Cardiac atrium fibroblast (primary cell): Measurements from ENCODE around the gene SIK1. TPM values are rescaled to one million over a fixed set of nuclear protein-coding genes. Genes with fewer than 3 reads are reported as not detected.

Source experiments
- total RNA-seq: library from RNA; depleted of rRNA; stranded (reverse); fragments of >200 nt; gene quantifications from 2 replicates; pipeline ENCODE4 v1.2.3, GENCODE V29; 2015

The SIK1 gene
- total RNA-seq: 1.5 and 15.0 TPM in 2 replicates

DNA sequence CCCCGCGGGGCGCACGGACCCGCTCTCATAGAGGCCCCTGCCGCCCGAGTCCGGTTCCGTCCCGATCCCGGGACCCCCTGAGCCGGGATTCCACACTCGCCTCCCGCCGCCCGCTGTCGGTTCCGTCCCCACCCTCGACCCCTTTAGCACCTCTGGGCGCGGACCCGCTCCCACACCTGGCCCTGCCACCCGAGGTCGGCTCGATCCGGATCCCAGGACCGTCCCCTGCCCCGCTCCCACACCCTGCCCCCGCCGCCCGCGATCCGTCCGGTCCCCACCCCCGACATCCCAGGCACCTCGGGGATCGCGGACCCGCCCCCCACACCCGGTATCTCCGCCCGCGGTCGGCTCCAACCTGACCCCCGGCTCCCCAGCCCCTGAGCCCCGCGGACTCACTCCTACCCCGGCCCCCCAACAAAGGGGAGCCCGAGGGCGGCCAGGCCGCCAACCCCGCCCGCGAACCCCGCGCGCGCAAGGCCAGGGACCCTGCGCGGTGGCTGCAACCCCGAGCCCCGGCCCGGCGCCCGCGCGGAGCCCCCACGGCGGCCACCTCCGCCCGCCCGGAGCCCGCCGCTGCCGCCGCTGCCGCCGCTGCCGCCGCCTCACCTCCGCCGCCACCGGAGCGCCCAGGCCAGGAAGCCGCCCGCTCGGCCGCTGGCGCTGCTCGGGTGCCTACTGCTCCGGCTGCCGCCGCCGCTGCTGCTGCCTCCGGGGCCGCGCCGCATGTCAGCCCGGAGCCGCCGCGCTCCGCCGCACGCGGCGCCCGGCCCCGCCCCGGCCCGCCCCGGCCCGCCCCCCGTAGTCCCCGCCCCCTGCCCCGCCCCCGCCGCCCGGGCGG is at the start of gene SIK1:
Gene SIK1, minus strand, starts transcription at position 728 of the 838 bp plus-strand sequence. CDS start 953 bp downstream, outside the sequence.

Other genes starting within 250 kb of the SIK1 start
- 1.5 and 2.0 TPM in 2 replicates for gene HSF2BP, start 232.4 kb upstream of the SIK1 start, total RNA-seq
- gene RRP1B, start 232.4 kb upstream of the SIK1 start, total RNA-seq: 12.6 and 16.8 TPM in 2 replicates